ENCODE results near the gene PKNOX2.

GRCh38 chr11:125398994-125399640 is 234.6 kb downstream of the PKNOX2 start:
- TF ChIP-seq POLR2AphosphoS5 (IDR thresholded peaks at IDR 0.05) (no peak), CTCF (IDR thresholded peaks at IDR 0.05 in 8 of 11, conservative IDR thresholded peaks at IDR 0.05 in 3 of 11) (no peak), POLR2A (IDR thresholded peaks at IDR 0.05) (no peak)
